ENCODE results near the gene TMEM94.

DNA sequence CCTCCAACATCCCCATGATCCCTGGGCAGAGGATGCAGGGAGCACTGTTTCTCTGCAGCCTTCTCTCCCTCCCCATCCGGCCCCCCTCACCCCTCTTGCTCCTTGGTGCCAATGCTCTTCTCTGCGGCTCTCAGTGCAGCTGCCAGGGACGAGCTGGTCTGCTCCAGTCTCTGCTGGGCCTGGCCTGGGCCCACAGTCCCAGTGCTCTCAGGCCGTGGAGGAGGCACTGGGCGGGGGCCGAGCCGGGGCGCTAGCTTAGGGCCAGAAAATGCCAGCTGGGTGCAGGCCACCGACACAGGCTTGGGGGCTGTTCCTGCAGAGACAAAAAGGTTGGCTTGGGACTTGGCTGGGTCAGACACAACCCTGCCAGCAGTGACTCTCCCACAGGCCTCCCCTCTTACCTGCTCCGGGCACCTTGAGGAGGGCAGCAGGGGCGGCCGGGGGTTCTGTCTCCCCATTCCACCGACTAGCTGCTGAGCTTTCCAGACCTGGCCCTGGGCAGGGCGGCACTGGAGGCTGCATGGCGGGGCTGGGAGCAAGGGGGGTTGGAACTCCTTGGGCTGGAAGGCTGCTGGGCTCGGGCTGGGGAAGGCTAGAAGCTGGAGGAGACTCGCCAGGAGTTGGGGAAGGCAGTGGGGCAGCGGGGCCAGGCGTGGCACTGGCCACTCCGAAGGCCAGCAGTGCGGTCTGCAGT is 45.1 kb downstream of the TMEM94 start:
- TF ChIP-seq, protein P1, sequence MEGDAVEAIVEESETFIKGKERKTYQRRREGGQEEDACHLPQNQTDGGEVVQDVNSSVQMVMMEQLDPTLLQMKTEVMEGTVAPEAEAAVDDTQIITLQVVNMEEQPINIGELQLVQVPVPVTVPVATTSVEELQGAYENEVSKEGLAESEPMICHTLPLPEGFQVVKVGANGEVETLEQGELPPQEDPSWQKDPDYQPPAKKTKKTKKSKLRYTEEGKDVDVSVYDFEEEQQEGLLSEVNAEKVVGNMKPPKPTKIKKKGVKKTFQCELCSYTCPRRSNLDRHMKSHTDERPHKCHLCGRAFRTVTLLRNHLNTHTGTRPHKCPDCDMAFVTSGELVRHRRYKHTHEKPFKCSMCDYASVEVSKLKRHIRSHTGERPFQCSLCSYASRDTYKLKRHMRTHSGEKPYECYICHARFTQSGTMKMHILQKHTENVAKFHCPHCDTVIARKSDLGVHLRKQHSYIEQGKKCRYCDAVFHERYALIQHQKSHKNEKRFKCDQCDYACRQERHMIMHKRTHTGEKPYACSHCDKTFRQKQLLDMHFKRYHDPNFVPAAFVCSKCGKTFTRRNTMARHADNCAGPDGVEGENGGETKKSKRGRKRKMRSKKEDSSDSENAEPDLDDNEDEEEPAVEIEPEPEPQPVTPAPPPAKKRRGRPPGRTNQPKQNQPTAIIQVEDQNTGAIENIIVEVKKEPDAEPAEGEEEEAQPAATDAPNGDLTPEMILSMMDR (conservative IDR thresholded peaks at IDR 0.05): no peak
- TF ChIP-seq ZFX (IDR thresholded peaks at IDR 0.05): no peak

All from C4-2B (cell line).